Activated CD4-positive, alpha-beta T cell treated with anti-CD3 and anti-CD28 coated beads for 36 hours (primary cell): ENCODE results near the gene TBCC. TPM values are rescaled to one million over a fixed set of nuclear protein-coding genes. Genes with fewer than 3 reads are reported as not detected.

Source experiments
- ATAC-seq: fragments of 200-7000 bp; cut with Tn5 transposase; one replicate; pipeline ENCODE4 v1.10.0; 2021; ENCODE audit warnings: mild to moderate bottlenecking, moderate library complexity
- CTCF ChIA-PET: fragments of 350-600 bp; sonication (Branson Sonifier 250); formaldehyde crosslinking; loops from one replicate; lab custom pipeline; 2021; ENCODE audit warnings: antibody characterized with exemption; lab: Charles Lee
- POLR2A ChIA-PET: fragments of 350-600 bp; sonication (Branson Sonifier 250); formaldehyde crosslinking; loops from one replicate; lab custom pipeline; 2021; ENCODE audit warnings: antibody characterized with exemption, inconsistent platforms; lab: Charles Lee
- DNase-seq: peaks from one replicate; pipeline ENCODE4 v3.0.0-alpha.2; 2020
- H3K27ac Mint-ChIP-seq: one replicate; pipeline ENCODE4 v1.8.0; 2021; ENCODE audit warnings: mixed read lengths
- H3K27me3 Mint-ChIP-seq: one replicate; pipeline ENCODE4 v1.8.0; 2021; ENCODE audit warnings: mixed read lengths
- H3K36me3 Mint-ChIP-seq: one replicate; pipeline ENCODE4 v1.8.0; 2021; ENCODE audit warnings: low read depth, mixed read lengths
- H3K4me1 Mint-ChIP-seq: one replicate; pipeline ENCODE4 v1.8.0; 2021; ENCODE audit warnings: mixed read lengths
- H3K4me3 Mint-ChIP-seq: one replicate; pipeline ENCODE4 v1.8.0; 2021; ENCODE audit warnings: mild to moderate bottlenecking, moderate library complexity, mixed read lengths
- H3K9me3 Mint-ChIP-seq: one replicate; pipeline ENCODE4 v1.8.0; 2021; ENCODE audit warnings: low read depth, mixed read lengths
- intact Hi-C, 2 experiments: fragments of 100-400 bp; cut with DNase I in 1 of 2; cut with micrococcal nuclease in 1 of 2; formaldehyde crosslinking; loops; one replicate each; pipeline versions ENCODE4 v1.14.2 to v1.15.1; 2022 to 2024; cut with DNase I, micrococcal nuclease
- total RNA-seq, 2 experiments: library from RNA; stranded (reverse); gene quantifications; one replicate each; pipeline ENCODE4 v1.2.3, GENCODE V29; 2021

TBCC gene
- total RNA-seq, result 10 to 100 TPM; 14.7 to 15.3 TPM

DNA sequence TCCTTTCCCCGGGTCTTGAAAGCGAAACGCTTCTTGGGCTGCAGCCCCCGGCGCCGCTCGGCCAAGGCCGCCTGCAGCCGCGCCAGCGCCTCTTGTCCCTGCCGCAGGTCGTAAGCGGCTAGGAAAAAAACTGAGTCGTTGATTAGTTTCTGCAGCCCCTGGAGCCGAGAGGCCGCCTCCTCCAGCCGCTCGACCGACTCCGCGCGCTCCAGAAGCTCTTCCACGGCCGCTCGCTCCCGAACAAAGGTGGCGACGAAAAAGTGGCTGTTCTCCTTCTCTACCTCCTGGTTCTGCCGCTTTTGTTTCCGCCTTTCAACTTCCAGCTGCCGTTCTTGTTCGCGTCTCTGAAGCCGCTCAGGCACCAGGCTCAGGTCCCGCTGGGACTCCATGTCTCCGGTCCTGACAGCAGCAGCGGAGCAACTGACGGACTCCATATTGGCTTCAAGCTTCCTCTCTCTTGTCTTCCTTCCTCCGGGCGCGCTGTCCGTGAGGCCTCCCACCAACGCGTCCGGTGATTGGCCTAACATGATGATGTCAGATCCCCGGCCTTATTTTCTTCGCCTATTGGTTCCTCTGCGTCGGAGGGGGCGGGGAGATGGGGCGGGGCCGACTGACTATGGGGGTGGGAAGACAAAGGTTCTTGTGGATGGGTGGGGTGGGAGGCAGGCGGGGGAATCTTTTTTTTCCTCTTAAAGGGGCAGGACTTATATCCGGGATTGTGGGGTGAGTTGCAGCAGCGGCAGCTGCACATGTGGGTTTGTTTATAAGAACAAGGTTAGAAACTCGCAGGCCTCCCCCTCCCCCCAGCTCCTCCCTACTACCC is at the start of gene TBCC:
TBCC (minus strand) TSS at position 464 of the 823 bp plus-strand sequence; CDS start at position 434, 30 bp downstream.
- H3K27me3 Mint-ChIP-seq, result no peaks in the 10 kb centered on the region
- peak within 1 kb of the TSS; percentile 84 for H3K4me3 Mint-ChIP-seq
- peaks cover 22% of the 10 kb centered on the region for H3K36me3 Mint-ChIP-seq
- ATAC-seq (peak; percentile 84), DNase-seq (peak; percentile 97)
- H3K4me1 Mint-ChIP-seq, result peaks cover 27% of the 10 kb centered on the region
- POLR2A ChIA-PET, result interaction anchor here (0.6 to 2.8 kb wide), 18 partner anchors 13 to 958 kb away, joined by 3 to 33 read pairs (median 4); partner anchors contain the start of genes BICRAL, CNPY3, PEX6 and RPL7L1
- intact Hi-C loops, result loop anchor here (1.0 to 5.0 kb wide), 19 partner anchors 20 to 959 kb away; partner anchors contain the start of genes KLC4 (in 2 of the 2), MRPL2 (in 2 of the 2), RPL7L1 (in 2 of the 2) and BICRAL (in 1 of the 2)
- CTCF ChIA-PET, result interaction anchor here (0.5 to 1.8 kb wide), 10 partner anchors 14 to 532 kb away, joined by 3 to 6 read pairs (median 3); partner anchors contain the start of genes BICRAL, CUL9 and UBR2
- peaks cover 6% of the 10 kb centered on the region for H3K9me3 Mint-ChIP-seq
- H3K27ac Mint-ChIP-seq, result peak within 1 kb of the TSS; percentile 100

DNA sequence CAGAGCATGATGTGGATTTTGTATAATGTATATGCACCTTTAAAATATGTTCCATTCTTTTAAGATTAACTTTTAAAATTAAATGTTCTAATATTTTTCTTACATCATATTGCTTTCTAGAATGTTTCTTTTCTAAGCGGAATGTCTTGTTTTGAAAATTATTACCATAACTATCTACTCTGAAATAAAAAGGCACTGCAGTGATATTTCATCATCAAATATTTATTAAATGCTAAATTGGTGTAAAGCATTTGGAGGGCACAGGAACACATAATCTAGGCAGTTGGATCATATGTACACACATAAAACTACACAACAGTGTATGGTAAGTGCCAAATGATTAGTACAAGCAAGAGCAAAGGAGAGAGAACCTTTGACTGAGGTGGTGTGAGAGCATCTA is 49.7 kb upstream of the TBCC start:
- Mint-ChIP-seq H3K4me3 (no peak overlapping the region), H3K27ac (no peak overlapping the region), H3K27me3 (no peaks in the 10 kb centered on the region), H3K36me3 (peaks cover 10% of the 10 kb centered on the region), H3K4me1 (peaks cover 20% of the 10 kb centered on the region), H3K9me3 (no peaks in the 10 kb centered on the region)
- no peak for DNase-seq
- intact Hi-C loops, result no loop called here
- CTCF ChIA-PET, result no interaction called here
- ATAC-seq, result no peak
- POLR2A ChIA-PET, result no interaction called here

- Mint-ChIP-seq H3K27ac (no peak overlapping the region), H3K9me3 (no peaks in the 10 kb centered on the region), H3K27me3 (no peaks in the 10 kb centered on the region), H3K4me3 (no peak overlapping the region), H3K4me1 (peaks cover 30% of the 10 kb centered on the region), H3K36me3 (peaks cover 22% of the 10 kb centered on the region)
- no peak for DNase-seq
- POLR2A ChIA-PET, result no interaction called here
- intact Hi-C loops, result no loop called here
- CTCF ChIA-PET, result interaction anchor here (0.7 to 1.0 kb wide), 3 partner anchors 24 to 209 kb away, joined by 3 read pairs; no protein-coding TSS in a partner anchor
- ATAC-seq, result no peak
These were observed 45.9 kb upstream of the TBCC start for GRCh38 chr6:42791706-42792320.

- Mint-ChIP-seq H3K4me1 (peaks cover 21% of the 10 kb centered on the region), H3K4me3 (no peak overlapping the region), H3K36me3 (peaks cover 22% of the 10 kb centered on the region), H3K9me3 (no peaks in the 10 kb centered on the region), H3K27me3 (no peaks in the 10 kb centered on the region), H3K27ac (peak overlapping the region; percentile 20)
- intact Hi-C loops, result no loop called here
- CTCF ChIA-PET, result interaction anchor here (0.5 to 1.3 kb wide), 6 partner anchors 41 to 1016 kb away, joined by 3 to 5 read pairs (median 4); no protein-coding TSS in a partner anchor
- ATAC-seq, result peak; percentile 56
- POLR2A ChIA-PET, result interaction anchor here (0.6 to 1.0 kb wide), 4 partner anchors 13 to 184 kb away, joined by 3 to 6 read pairs (median 4); no protein-coding TSS in a partner anchor
- no peak for DNase-seq
These were observed 44.8 kb upstream of the TBCC start for GRCh38 chr6:42790549-42791181.

GRCh38 chr6:42788671-42789070 is 42.8 kb upstream of the TBCC start:
- ChIA-PET CTCF (interaction anchor here (1.5 kb wide), 1 partner anchor 40 kb away, joined by 5 read pairs; no protein-coding TSS in a partner anchor), POLR2A (interaction anchor here (0.7 kb wide), 1 partner anchor 59 kb away, joined by 4 read pairs; no protein-coding TSS in a partner anchor)
- peaks cover 20% of the 10 kb centered on the region for H3K4me1 Mint-ChIP-seq
- intact Hi-C loops, result loop anchor here (10.0 kb wide), 2 partner anchors 224 to 1004 kb away; partner anchors contain the start of genes PRICKLE4 (in 1 of the 2), TOMM6 (in 1 of the 2) and UBR2 (in 1 of the 2)
- H3K9me3 Mint-ChIP-seq, result no peaks in the 10 kb centered on the region
- peak overlapping the region; percentile 48 for H3K27ac Mint-ChIP-seq
- H3K36me3 Mint-ChIP-seq, result peaks cover 33% of the 10 kb centered on the region
- no peaks in the 10 kb centered on the region for H3K27me3 Mint-ChIP-seq
- no peak for DNase-seq
- ATAC-seq, result no peak
- no peak overlapping the region for H3K4me3 Mint-ChIP-seq

- peaks cover 20% of the 10 kb centered on the region for H3K4me1 Mint-ChIP-seq
- H3K9me3 Mint-ChIP-seq, result no peaks in the 10 kb centered on the region
- peaks cover 34% of the 10 kb centered on the region for H3K36me3 Mint-ChIP-seq
- ChIA-PET CTCF (interaction anchor here (0.9 to 1.2 kb wide), 3 partner anchors 16 to 61 kb away, joined by 3 to 4 read pairs (median 3); no protein-coding TSS in a partner anchor), POLR2A (interaction anchor here (0.6 to 1.2 kb wide), 3 partner anchors 17 to 89 kb away, joined by 3 to 5 read pairs (median 3); no protein-coding TSS in a partner anchor)
- no peak overlapping the region for H3K4me3 Mint-ChIP-seq
- no peaks in the 10 kb centered on the region for H3K27me3 Mint-ChIP-seq
- DNase-seq, result no peak
- no peak for ATAC-seq
- intact Hi-C loops, result loop anchor here (10.0 kb wide), 2 partner anchors 222 to 1002 kb away; partner anchors contain the start of genes PRICKLE4 (in 1 of the 2), TOMM6 (in 1 of the 2) and UBR2 (in 1 of the 2)
- H3K27ac Mint-ChIP-seq, result no peak overlapping the region
These were observed 41.2 kb upstream of the TBCC start for GRCh38 chr6:42787063-42787472.

DNA sequence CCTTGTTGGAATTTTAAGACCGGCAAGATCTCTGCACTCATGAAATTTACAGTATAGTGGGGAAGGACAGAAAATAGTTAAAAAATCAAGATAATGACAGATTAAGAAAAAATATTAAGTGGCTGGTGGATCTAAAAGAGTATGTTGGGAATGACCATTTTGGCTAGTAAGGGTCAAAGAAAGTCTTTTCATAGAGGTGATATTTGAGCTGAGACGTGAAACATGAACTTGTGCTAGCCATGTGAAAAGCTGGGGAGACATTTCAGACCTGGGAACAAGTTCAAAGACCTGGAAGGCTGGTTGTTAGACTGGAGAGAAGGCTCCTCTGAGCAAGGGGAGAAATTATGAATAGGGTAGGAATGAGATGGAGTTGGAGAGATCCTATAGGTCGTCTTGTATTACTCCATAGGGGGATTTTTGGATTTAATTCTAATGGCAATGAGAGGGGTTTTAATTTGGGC is 40.7 kb upstream of the TBCC start:
- Mint-ChIP-seq H3K27me3 (no peaks in the 10 kb centered on the region), H3K4me3 (no peak overlapping the region), H3K27ac (no peak overlapping the region), H3K4me1 (peaks cover 18% of the 10 kb centered on the region), H3K36me3 (peaks cover 33% of the 10 kb centered on the region), H3K9me3 (no peaks in the 10 kb centered on the region)
- DNase-seq (no peak), ATAC-seq (no peak)
- ChIA-PET POLR2A (interaction anchor here (1.1 kb wide), 1 partner anchor 93 kb away, joined by 4 read pairs; the partner anchor contains the start of gene RPL7L1), CTCF (interaction anchor here (0.6 to 1.8 kb wide), 8 partner anchors 16 to 61 kb away, joined by 3 to 6 read pairs (median 3); partner anchors contain the start of gene TBCC)
- intact Hi-C loops, result loop anchor here (10.0 kb wide), 2 partner anchors 222 to 1002 kb away; partner anchors contain the start of genes PRICKLE4 (in 1 of the 2), TOMM6 (in 1 of the 2) and UBR2 (in 1 of the 2)

DNA sequence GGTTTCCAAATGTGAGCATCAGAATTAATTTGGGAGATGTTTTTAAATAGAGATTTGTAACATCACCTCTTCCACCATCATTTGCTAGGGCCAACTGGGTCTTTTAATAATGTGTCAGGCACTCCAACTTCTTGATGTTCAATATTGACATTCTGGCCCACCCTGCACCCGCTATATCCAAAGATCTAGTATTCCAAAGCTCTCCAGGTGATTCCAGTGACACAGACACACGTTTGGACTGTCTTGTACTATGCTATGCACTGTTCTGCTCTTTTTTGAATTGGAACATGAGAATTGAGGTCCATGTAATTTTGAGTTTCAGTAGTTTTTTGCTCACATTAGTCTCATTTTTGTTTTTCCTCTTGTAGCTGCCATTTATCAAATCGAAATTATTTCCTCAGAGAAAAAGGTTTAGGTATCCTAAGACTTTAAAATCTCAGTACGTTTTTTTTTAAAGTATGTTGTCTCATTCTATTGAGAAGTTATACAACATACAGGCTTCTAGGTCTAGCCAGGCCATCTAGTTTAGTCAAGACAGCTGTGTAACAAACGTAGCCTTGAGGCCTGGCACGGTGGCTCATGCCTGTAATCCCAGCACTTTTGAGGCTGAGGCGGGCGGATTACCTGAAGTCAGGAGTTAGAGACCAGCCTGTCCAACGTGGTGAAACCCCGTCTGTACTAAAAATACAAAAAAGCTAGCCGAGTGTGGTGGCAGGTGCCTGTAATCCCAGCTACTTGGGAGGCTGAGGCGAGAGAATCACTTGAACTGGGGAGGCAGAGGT is 39.0 kb upstream of the TBCC start:
- peaks cover 22% of the 10 kb centered on the region for H3K36me3 Mint-ChIP-seq
- intact Hi-C loops, result loop anchor here (1.0 to 10.0 kb wide), 6 partner anchors 14 to 1000 kb away; partner anchors contain the start of genes PRICKLE4 (in 1 of the 2), RPL7L1 (in 1 of the 2), TBCC (in 1 of the 2) and TOMM6 (in 1 of the 2)
- ATAC-seq, result no peak
- ChIA-PET CTCF (interaction anchor here (1.0 to 1.8 kb wide), 4 partner anchors 10 to 54 kb away, joined by 3 to 6 read pairs (median 4); no protein-coding TSS in a partner anchor), POLR2A (interaction anchor here (0.8 to 1.6 kb wide), 3 partner anchors 10 to 44 kb away, joined by 4 to 7 read pairs (median 4); partner anchors contain the start of gene TBCC)
- H3K4me3 Mint-ChIP-seq, result peak overlapping the region; percentile 95
- H3K27ac Mint-ChIP-seq, result no peak overlapping the region
- no peaks in the 10 kb centered on the region for H3K9me3 Mint-ChIP-seq
- H3K4me1 Mint-ChIP-seq, result peaks cover 19% of the 10 kb centered on the region
- no peaks in the 10 kb centered on the region for H3K27me3 Mint-ChIP-seq
- DNase-seq, result no peak

DNA sequence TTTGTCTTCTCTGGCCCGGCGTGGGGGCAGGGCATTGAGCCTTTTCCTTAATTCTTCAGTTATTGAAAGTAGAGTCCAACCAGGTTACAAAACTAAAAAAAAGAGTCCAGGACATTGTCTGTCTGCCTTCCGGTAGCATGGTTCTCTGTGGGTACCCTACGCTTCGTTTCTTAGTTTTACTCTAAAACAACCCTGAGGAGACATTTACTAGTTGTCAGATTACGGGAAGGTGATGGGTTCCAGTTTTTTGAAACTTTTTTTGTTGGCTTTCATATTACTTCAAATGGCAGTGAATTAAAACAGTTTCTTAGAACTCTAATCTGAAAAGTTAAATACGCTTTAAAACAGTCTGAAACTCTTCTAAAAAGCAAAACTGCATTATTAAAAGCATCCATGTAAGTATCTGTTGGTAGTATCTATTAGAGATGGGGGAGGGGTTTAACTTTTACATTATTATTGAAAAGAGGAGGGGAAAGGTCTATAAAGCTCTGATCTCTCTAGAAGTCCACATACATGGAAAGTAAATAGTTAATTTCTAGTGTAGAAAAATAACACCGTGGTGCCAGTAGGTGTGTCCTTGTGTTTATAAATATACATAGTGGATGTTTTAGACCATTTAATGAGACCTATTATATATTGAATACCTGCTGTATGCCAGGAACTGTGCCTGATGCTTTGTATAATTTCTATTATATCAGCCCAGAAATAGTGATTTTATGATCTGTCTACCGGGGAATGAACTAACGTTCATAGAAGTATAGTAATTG is 38.2 kb upstream of the TBCC start:
- ATAC-seq, result peak; percentile 6

More for the DNA sequence above, 38.2 kb upstream of the TBCC start:
- intact Hi-C loops, result loop anchor here (1.0 to 10.0 kb wide), 7 partner anchors 13 to 999 kb away; partner anchors contain the start of genes UBR2 (in 2 of the 2), PRICKLE4 (in 1 of the 2), RPL7L1 (in 1 of the 2) and TBCC (in 1 of the 2)
- POLR2A ChIA-PET, result interaction anchor here (0.8 to 3.5 kb wide), 3 partner anchors 38 to 45 kb away, joined by 4 to 33 read pairs (median 7); partner anchors contain the start of gene TBCC
- CTCF ChIA-PET, result interaction anchor here (1.0 to 1.2 kb wide), 2 partner anchors 9 to 15 kb away, joined by 3 to 4 read pairs; no protein-coding TSS in a partner anchor
- Mint-ChIP-seq H3K4me3 (peak overlapping the region; percentile 95), H3K36me3 (peaks cover 21% of the 10 kb centered on the region), H3K27ac (no peak overlapping the region), H3K9me3 (no peaks in the 10 kb centered on the region), H3K27me3 (no peaks in the 10 kb centered on the region), H3K4me1 (peaks cover 18% of the 10 kb centered on the region)
- DNase-seq, result no peak
